ENCODE results near the gene TMEM145.
"Not testable (repeated sequence)": the region's sequence is repeated elsewhere in the genome, so short reads cannot be mapped to it uniquely, and the experiment has no call there.

TMEM145 gene

GRCh38 chr19:42334697-42335373 is 21.7 kb downstream of the TMEM145 start:
- DNase-seq (ENCODE audit: low read depth in 2 of 2), result no peak

GRCh38 chr19:42335374-42335936 is 22.3 kb downstream of the TMEM145 start:
- DNase-seq (ENCODE audit: low read depth in 2 of 2), result no peak

DNA sequence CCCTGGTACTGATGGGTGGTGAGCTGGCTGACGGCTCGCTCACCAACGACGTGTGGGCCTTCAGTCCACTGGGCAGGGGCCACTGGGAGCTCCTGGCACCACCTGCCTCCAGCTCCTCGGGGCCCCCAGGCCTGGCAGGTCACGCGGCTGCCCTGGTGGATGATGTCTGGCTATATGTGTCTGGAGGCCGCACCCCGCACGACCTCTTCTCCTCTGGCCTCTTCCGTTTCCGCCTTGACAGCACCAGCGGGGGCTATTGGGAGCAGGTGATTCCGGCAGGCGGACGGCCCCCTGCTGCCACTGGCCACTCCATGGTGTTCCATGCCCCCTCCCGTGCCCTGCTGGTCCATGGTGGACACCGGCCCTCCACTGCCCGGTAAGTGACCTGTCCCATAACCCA is 22.9 kb downstream of the TMEM145 start:
- DNase-seq (ENCODE audit: low read depth in 2 of 2), result no peak

- DNase-seq (ENCODE audit: low read depth in 2 of 2), result not testable (repeated sequence)
These were observed 26.2 kb downstream of the TMEM145 start for GRCh38 chr19:42339126-42339860.

DNA sequence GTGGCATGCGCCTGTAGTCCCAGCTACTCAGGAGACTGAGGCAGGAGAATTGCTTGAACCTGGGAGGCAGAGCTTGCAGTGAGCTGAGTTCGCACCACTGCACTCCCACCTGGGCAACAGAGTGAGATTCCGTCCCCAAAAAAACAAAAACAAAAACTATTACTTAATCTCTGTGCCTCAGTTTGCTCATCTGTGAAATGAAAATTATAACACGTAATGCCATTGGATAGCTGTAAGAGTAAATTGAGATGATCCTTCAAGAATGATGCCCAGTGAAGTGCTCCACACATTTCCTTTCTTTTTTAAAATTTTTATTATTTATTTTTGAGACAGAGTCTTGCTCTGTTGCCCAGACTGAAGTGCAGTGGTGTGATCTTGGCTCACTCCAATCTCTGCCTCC is 26.8 kb downstream of the TMEM145 start:
- not testable (repeated sequence) for DNase-seq (ENCODE audit: low read depth in 2 of 2)

DNA sequence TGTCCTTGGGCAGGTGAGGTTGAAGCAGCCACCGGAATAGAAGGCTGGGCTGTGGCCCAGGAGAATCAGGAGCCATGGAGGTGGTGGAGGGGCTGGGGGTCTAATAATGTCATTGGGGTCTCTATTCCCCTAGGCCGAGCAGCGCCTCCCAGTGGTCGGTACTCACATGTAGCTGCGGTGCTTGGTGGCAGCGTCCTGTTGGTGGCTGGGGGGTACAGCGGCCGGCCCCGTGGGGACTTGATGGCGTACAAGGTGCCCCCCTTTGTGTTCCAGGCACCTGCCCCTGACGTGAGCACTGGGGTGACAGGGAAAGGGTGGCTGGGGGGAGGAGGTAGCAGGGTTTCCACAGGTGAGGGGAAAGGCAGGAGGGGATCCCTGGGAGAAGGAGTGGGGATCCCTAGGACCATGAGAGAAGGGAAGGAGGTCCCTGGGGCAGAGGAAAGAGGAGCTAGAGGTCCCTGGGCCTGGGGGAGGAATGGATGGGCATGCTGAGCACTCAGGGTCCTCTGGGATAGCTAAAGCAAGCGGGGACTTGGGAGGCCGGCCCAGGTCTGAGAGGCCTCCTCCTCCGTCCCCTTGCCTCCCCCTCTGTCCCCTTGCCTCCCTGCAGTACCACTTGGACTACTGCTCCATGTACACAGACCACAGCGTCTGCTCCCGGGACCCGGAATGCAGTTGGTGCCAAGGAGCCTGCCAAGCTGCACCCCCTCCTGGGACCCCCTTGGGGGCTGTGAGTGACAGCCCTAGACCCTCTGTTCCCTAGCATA is 30.4 kb downstream of the TMEM145 start:
- DNase-seq (ENCODE audit: low read depth in 2 of 2), result no peak

- no peak for DNase-seq (ENCODE audit: low read depth in 2 of 2)
These were observed 31.3 kb downstream of the TMEM145 start for GRCh38 chr19:42344336-42344893.

GRCh38 chr19:42345191-42345812 is 32.2 kb downstream of the TMEM145 start:
- no peak for DNase-seq (ENCODE audit: low read depth in 2 of 2)

DNA sequence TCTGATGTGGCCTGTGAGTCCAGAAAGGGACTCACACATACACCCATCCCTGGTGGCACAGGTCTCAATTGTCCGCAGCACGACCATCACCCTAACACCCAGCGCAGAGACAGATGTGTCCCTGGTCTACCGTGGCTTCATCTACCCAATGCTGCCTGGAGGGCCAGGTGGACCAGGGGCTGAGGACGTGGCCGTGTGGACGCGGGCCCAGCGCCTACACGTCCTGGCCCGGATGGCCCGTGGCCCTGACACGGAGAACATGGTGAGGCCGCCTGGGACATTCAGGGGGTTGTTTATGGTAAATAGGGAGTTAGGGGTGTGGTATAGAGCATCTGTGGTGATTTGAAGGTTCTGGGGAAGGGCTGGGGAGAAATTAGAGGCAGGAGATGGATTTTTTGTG is 35.1 kb downstream of the TMEM145 start:
- no peak for DNase-seq (ENCODE audit: low read depth in 2 of 2)

- DNase-seq (ENCODE audit: low read depth in 2 of 2), result no peak
These were observed 36.4 kb downstream of the TMEM145 start for GRCh38 chr19:42349378-42350107.

GRCh38 chr19:42350417-42350816 is 37.3 kb downstream of the TMEM145 start:
- DNase-seq (ENCODE audit: low read depth in 2 of 2), result no peak

DNA sequence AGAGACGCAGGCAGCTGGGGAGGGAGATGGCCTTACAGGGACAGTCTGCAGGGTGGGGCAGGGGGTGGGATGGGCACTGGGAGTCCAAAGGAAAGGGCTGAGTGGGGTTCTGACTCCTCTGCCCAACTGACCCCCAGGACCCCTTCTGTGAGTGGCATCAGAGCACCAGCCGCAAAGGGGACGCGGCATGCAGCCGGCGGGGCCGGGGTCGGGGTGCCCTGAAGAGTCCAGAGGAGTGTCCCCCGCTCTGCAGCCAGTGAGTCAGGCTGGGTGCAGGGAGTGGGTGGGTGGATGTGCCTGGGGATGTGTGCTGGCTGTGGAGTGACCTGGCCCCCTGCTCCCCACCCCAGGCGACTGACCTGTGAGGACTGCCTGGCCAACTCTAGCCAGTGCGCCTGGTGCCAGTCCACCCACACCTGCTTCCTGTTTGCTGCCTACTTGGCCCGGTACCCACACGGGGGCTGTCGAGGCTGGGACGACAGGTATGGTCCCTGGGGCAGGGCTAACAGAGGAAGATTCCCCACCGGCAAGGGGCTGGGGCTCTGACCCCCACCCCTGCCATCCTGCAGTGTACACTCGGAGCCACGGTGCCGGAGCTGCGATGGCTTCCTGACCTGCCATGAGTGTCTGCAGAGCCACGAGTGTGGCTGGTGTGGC is 38.1 kb downstream of the TMEM145 start:
- no peak for DNase-seq (ENCODE audit: low read depth in 2 of 2)

DNA sequence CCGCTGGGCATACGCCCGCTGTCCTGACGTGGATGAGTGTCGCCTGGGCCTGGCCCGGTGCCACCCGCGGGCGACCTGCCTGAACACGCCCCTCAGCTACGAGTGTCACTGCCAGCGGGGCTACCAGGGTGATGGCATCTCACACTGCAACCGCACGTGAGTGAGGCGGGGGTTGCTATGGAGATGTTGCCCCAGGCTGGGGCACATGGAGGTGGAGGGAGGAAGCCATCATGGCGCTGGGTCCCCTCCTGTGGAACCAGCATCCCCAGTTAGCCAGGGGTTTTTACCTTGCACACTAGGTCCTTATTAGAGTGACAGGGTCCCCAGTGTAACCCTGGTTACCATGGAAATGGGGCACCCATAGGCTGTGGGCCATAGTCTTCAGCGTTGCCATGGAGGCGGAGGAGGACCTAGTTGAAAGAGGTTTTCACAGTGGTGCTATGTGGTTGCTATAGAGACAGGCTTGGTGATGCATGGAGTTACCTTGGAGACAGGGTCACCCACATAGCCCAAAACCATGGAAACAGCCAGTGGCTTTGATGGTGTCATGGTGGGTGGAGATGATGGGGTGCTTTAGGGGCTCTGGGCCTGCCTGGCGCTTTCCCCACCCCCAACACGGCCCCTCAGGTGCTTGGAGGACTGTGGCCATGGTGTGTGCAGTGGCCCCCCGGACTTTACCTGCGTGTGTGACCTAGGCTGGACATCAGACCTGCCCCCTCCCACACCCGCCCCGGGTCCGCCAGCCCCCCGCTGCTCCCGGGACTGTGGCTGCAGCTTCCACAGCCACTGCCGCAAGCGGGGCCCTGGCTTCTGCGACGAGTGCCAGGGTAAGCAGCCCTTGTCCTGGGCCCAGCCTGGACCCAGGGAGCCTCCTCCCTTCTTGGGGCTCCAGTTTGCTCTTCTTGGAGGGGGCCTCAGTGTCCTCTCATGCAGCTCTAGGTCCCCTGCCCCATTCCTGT is 39.5 kb downstream of the TMEM145 start:
- DNase-seq (ENCODE audit: low read depth in 2 of 2), result no peak

DNA sequence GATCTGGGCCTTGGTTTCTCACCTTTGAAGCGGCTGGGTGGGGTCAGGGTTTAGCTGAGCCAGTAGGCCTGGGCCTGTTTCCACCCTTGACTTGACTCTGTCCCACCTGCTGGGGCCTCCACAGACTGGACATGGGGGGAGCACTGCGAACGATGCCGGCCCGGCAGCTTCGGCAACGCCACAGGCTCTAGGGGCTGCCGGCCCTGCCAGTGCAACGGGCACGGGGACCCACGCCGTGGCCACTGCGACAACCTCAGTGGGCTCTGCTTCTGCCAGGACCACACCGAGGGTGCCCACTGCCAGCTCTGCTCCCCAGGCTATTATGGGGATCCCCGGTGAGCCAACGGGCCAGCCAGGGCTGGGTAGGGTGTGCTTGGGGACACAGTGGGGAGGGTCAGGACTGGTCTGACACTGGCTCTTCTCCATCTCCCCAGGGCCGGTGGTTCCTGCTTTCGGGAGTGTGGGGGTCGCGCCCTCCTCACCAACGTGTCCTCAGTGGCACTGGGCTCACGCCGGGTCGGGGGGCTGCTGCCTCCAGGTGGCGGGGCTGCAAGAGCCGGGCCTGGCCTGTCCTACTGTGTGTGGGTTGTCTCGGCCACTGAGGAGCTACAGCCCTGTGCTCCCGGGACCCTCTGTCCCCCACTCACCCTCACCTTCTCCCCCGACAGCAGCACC is 40.4 kb downstream of the TMEM145 start:
- no peak for DNase-seq (ENCODE audit: low read depth in 2 of 2)

DNA sequence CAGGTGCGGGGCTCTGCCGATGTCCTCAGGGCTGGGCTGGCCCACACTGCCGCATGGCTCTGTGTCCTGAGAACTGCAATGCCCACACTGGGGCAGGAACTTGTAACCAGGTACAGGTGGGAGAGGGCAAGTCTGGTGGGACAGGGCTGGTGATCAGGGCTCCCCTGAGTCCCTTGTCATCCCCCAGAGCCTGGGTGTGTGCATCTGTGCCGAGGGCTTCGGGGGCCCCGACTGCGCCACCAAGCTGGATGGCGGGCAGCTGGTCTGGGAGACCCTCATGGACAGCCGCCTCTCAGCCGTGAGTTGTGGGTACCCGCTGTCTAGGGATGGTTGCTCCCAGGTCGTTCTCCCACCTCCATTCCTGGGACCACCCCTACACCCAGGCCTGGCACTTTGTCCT is 42.8 kb downstream of the TMEM145 start:
- no peak for DNase-seq (ENCODE audit: low read depth in 2 of 2)

- no peak for DNase-seq (ENCODE audit: low read depth in 2 of 2)
These were observed 43.6 kb downstream of the TMEM145 start for GRCh38 chr19:42356686-42357085.

GRCh38 chr19:42357290-42357689 is 44.2 kb downstream of the TMEM145 start:
- DNase-seq (ENCODE audit: low read depth in 2 of 2), result no peak

DNA sequence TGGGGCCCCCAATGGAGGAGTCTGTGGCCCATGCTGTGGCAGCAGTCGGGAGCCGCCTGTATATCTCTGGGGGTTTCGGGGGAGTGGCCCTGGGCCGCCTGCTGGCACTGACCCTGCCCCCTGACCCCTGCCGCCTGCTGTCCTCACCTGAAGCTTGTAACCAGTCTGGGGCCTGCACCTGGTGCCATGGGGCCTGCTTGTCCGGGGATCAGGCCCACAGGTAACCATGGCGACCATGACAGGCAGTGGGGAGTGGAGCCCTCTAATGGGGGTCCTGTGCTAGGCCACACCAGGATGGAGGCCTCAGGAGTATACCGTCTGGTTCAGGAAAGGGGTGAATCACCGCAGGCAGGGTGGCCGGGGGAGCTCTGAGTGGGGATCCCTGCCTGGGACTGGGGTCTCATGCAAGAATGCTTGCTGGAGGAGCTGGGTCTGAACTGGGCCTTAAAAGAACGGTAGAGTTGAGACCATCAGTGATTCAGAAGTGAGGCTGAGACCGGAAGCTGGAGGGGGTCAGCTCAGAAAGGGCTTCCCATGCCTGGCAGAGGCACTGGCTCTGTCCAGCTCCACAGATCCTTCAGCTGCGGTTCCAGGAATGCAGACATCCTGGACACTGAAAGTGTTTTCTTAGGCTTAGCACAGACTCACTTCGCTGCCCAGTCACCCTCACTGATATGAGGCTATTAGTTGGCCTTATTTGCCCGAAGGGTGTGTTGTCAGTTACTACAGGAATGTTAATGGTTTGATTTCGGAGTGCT is 47.9 kb downstream of the TMEM145 start:
- no peak for DNase-seq (ENCODE audit: low read depth in 2 of 2)
